ENCODE results near the gene PTPRG.

GRCh38 chr3:61758839-61759238 lies 197.5 kb downstream of the PTPRG start:
- no peak for TF ChIP-seq CTCF (IDR thresholded peaks at IDR 0.05)
- no peak for TF ChIP-seq POLR2A (IDR thresholded peaks at IDR 0.05)

All from body of pancreas (tissue), 4 donors.